ENCODE data around the gene TMEM171.

DNA sequence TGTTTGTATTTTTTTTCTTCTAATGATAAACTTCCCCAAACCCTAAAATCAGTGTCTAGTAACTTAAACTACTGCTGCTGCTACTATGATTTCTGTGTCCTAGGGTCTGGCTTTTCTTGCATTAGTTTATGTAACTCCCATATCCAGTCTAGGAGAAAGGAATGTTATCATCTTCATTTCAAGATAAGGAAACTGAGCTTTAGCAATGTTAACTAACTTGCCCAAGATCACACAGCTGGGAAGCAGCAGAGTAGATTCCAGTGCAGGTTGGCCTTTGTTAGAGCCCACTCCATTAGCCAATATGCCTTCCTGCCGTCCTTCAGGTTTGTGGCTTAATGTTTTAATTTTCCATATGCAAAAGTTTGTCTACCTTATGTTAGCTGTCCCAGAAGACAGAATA lies 10.4 kb downstream of the TMEM171 start:
- TF ChIP-seq POLR2A (IDR thresholded peaks at IDR 0.05) = no peak
- TF ChIP-seq, protein P1, sequence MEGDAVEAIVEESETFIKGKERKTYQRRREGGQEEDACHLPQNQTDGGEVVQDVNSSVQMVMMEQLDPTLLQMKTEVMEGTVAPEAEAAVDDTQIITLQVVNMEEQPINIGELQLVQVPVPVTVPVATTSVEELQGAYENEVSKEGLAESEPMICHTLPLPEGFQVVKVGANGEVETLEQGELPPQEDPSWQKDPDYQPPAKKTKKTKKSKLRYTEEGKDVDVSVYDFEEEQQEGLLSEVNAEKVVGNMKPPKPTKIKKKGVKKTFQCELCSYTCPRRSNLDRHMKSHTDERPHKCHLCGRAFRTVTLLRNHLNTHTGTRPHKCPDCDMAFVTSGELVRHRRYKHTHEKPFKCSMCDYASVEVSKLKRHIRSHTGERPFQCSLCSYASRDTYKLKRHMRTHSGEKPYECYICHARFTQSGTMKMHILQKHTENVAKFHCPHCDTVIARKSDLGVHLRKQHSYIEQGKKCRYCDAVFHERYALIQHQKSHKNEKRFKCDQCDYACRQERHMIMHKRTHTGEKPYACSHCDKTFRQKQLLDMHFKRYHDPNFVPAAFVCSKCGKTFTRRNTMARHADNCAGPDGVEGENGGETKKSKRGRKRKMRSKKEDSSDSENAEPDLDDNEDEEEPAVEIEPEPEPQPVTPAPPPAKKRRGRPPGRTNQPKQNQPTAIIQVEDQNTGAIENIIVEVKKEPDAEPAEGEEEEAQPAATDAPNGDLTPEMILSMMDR (IDR thresholded peaks at IDR 0.05) = no peak
